HG03175 (cell line): ENCODE measurements around the gene MED20.

Source experiments
- ATAC-seq: cut with Tn5 transposase; IDR thresholded peaks from one replicate; pipeline ENCODE4 v1.9.1; 2021; ENCODE audit warnings: mild to moderate bottlenecking, moderate library complexity; ENCODE audit not compliant: unreplicated experiment

Gene MED20

DNA sequence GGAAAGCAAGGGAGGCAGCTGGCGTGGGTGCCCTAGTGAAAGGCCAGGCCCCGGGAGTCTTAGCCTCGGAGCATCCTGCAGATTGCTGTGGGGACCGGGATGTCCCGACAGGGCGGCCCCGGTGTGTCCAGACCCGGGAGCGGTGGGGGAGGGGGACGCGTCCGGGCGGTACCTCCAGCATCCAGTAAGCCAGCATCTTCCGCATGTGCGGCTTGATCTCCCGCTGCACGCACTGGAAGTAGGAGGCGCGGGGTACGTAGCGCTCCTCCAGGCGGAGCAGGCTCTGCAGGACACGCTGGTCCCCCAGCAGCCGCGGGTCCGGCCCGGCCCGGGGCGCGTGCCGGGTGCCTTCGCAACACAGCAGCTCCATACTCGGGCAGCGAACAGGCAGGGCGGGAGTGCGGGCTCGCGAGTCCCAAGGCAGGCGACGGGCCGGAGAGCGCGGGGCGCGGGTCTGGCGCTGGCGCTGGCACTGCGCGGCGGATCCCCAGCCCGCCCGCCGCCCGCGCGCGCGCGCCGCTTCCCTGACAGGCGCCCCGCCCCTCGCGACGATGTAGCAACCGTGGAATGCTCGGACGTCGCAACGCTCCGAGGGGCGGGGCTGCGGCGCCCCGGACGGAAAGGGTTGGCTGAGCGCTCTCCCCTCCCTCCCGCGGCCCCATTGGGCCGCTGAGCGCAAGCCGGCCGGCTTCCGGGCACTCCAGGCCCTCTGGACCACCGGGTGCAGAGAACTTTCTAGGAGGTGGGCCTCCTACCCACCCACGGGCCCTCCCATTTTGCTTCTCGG lies 20.5 kb upstream of the MED20 start, which contains the start of gene CCND3:
Gene CCND3, minus strand, starts transcription at position 529 of the 787 bp plus-strand sequence. Its CDS starts 159 bp downstream, at position 370.
- ATAC-seq: peak; percentile 87

GRCh38 chr6:41940759-41941279 lies 19.9 kb upstream of the MED20 start:
- peak; percentile 15 for ATAC-seq

GRCh38 chr6:41939848-41940758 lies 19.2 kb upstream of the MED20 start:
- ATAC-seq: no peak

DNA sequence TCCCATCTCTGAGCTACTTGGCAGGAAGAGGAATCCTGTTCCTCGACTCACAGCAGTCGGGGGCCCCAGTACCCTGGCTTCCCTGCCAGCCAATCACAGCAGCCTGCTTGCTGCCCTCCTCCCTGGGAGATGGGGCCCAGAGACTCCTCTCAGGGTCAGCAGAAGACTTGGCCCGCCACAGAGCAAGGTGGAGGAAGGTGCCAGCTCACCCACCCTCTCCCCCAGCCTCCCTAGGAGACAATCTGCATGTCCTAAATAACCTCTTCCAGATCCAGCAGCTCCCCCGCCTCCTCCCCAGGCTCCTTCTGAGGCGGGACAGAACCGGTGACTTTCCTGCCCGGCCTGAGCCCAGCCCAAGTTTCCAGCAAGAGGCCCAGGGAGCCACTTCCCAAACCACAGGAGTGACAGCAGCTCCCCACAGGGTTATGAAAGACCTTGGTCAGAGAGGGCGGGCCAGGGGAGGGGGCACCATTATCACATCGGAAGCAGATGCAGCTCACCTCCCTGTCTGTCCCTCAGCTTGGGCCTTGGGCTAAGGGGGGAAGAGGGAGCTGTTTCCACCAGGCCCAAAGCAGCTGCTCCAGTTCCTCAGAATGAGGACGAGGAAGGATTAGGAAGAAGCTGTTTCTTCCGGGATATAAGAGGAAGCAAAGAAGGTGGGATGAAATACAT lies 18.4 kb upstream of the MED20 start:
- no peak for ATAC-seq

- ATAC-seq: no peak
These were observed 17.7 kb upstream of the MED20 start for GRCh38 chr6:41938590-41939175.

DNA sequence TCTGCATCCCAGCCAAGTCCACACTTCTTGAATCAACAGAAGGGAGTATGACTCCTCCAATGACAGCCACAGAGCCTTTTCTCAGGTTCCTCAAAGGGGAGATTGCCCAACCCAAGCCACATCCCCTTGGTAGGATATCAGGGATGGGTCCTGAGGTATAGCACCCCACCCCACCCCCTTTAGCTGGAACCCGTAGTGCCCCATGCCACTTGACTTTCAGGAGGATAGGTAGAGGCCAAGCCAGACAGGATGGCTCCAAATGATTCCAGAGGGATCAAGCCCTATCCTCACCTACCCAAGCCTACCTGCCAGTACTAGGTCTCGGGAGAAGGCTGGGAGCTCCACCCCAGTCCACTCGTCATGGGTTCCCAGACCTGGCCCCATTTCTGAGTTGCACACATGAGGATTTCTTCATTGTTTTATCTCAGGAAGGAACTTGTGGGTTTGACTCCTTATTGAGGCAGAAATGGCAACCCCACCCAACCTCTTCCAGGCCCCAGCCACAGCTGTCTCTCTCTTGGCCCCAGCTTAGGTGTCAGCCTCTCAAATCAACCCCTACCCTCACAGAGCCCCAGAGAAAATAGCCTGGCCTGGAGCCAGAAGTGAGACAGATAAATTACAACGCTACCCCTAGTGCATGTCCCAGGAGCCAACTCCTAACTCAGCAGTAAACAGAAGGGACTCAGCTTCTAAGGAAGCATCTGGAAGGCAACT lies 17.1 kb upstream of the MED20 start:
- ATAC-seq: no peak

DNA sequence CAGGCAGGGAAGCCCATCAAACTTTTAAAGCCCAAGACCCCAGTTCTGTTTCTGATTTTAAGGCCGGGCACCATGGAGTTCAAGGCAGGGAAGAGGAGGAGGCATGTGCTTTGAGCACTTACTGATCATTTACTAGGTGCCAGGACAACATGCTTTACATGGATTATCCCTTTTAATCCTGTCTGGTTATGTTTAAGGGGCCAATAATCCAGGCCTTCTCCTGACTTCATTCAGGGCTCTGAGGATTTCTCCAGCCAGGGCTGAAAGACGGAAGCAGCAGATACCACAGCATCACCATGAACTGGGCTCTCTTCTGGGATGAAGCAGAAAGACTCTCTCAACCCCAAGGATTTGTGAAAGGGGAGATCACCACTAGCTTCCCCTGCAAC lies 16.5 kb upstream of the MED20 start:
- ATAC-seq: no peak

DNA sequence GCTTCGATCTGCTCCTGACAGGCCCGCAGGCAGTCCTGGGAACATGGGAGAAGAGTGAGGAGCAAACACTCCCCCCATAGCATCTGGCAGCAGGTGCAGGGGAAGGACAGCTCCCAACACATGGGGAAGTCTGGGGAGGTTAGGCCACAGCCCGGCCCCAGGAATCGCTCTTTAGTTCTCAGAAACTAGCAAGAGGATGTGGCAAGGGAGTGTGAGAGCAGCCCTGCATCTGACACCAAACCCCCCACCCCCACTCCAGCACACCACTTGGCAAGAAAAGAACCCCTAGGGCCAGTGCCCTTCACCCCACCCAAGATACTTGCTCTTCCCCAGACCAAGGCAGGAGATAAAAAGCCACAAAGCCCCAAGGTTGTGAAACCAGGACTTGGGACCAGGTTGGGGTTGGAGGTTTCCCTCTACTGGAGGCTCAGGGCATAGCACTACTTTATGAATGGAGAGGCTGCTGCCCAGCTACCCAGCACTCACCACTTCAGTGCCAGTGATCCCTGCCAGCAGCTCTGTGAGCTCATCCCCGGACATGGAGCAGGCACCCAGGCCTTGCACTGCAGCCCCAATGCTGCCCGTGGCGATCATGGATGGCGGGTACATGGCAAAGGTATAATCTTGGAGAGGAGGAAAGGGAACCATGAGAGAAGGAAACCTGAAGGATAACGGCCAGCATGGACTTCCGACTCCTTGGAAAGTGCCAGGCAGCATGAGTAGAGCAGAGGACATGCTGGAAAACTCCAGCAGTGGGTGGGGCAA lies 15.3 kb upstream of the MED20 start:
- peak; percentile 54 for ATAC-seq

DNA sequence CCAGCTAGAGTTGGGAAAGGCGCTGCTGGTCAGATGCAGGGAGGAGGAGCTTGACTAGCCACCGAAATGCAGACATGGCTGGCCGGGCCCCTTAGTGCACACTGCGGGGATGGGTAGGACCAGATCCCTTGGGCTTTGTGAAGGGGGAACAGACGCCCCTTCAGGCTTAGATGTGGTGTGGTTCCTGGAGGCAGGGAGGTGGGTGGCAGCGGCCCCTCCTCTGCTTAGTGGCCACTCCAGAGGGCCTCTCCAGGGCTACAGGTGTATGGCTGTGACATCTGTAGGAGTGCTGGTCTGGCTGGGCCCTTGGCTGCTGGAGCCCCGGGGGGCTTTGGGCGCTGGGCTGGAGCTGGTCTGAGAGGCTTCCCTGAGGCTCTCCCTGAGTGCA lies 14.7 kb upstream of the MED20 start:
- ATAC-seq: no peak

DNA sequence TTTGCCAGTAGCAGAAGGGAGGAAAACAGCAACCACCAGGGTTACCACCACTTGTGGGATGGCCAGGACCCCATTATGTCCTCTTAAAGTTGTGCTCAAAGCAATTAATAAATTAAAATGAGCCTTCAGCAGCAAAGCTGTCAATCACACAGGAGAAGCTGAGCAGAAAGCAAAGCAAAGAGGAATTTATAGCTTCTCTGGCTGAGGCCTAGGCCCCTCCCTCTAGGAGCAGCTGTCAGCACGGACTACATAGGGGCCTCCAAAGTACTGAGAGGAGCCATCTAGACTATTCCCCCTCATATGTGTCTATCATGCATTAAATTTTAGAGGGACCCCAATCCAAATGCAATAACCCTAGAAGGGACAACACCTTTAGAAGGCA lies 14.2 kb upstream of the MED20 start:
- no peak for ATAC-seq

- no peak for ATAC-seq
These were observed 13.6 kb upstream of the MED20 start for GRCh38 chr6:41934278-41935192.

- no peak for ATAC-seq
These were observed 11.4 kb upstream of the MED20 start for GRCh38 chr6:41932378-41932777.

- ATAC-seq: no peak
These were observed 10.9 kb upstream of the MED20 start for GRCh38 chr6:41931792-41932191.

DNA sequence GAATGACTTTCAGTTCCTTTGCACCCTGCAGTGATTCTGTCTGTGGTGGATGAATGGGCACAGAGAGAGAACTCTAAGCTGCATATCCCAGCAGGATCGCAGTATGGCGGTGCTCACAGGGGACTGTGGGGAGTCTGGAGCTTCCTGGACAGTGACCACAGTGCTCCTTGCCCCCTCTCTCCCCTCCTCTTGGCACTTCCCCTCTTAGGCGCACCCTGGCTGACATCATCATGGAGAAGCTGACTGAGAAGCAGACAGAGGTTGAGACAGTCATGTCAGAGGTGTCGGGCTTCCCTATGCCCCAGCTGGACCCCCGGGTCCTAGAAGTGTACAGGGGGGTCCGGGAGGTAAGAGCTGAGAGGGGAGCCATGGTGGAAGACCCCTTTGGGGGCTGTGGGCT lies 9.0 kb upstream of the MED20 start:
- ATAC-seq: no peak

DNA sequence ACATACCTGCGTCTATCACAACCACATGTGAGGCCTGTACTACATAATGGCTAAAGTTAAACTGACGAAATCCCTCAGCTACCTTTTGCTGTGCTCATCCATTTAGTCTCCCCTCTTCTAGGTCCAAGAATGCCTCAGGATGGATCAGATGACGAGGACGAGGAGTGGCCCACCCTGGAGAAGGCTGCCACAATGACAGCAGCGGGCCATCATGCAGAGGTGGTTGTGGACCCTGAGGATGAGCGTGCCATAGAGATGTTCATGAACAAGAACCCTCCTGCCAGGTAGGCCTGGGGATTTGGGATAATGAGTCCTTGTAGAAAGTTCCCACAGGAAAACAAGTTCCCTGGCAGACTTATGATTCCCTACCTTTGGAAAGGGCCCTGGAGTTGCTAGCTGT lies 6.3 kb upstream of the MED20 start:
- ATAC-seq: no peak

DNA sequence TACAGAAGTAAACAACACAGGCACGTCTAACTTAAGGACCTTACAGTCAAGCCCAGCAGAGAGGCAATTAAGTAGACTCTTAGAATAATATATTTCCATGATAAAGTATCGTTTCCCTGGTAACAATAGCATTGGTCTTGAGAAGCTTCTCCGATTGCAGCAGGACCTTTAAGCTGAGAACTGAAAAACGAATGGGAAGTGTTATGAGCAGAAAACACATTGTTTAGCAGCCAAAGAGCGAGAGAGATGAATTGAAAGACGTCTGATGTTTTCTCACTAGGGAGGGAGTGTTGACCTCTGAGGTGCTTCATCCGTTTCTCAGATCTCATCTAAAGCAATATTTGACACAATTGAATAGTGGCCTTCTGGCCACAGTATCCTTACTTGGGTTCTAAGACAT lies 1.2 kb upstream of the MED20 start:
- no peak for ATAC-seq

- ATAC-seq: no peak
These were observed 716 bp upstream of the MED20 start for GRCh38 chr6:41921712-41921998.

DNA sequence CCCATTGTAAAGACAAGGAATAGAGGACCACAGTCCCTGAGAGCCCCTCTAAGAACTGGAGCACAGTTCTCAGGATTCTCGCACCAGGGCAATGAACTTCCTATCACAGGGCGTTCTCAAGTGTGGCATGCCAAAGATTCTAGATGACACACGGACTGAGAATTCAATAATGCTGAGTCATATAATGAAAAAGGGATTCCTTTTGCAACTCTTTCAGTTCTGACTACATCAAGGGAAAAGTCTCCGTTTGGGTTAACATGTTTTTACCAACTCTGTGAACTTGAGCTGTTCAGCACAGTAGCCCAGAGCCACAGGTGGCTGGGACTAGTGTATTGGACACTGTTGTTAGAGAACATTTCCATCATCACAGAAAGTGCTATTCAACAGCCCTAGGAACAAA lies 3.4 kb downstream of the MED20 start:
- no peak for ATAC-seq
